Mucosa of descending colon (tissue), 3 donors: ENCODE measurements around the gene SLC12A7. TPM values are rescaled to one million over a fixed set of nuclear protein-coding genes. Genes with fewer than 3 reads are reported as not detected.

Experiments used
- ATAC-seq: fragments of 200-7000 bp; cut with Tn5 transposase; one replicate; pipeline ENCODE4 v1.9.1; 2020; ENCODE audit warnings: mild to moderate bottlenecking, moderate library complexity
- DNase-seq, 3 donors: peaks; one replicate each; pipeline ENCODE4 v3.0.0-alpha.2; 2020
- H3K36me3 ChIP-seq: fragments of 200-600 bp; one replicate; pipeline ENCODE4 v1.8.0; 2021; ENCODE audit warnings: low read depth, mild to moderate bottlenecking
- H3K4me1 ChIP-seq: fragments of 200-600 bp; one replicate; pipeline ENCODE4 v1.8.0; 2021; ENCODE audit warnings: low read depth, mild to moderate bottlenecking
- H3K4me3 ChIP-seq: fragments of 200-600 bp; one replicate; pipeline ENCODE4 v1.8.0; 2021; ENCODE audit warnings: mild to moderate bottlenecking
- H3K9me3 ChIP-seq: fragments of 200-600 bp; one replicate; pipeline ENCODE4 v1.8.0; 2021; ENCODE audit warnings: mild to moderate bottlenecking
- intact Hi-C, 2 donors: fragments of 100-400 bp; cut with DNase I in 1 of 2; cut with micrococcal nuclease in 1 of 2; formaldehyde crosslinking; loops; one replicate each; pipeline versions ENCODE4 v1.11.0 to v1.11.1; 2022; cut with DNase I, micrococcal nuclease
- total RNA-seq, 3 donors: library from RNA; stranded (reverse); fragmentation: NEBNext Ultra II Directional in 2 of 3; extraction: Animal tissue kit (Norgen Biotek cat#: 25700) in 2 of 3; gene quantifications; one replicate each; pipeline versions ENCODE4 v1.2.1 to v1.2.4, GENCODE V29; 2021 to 2023
- TF ChIP-seq, protein P1 (sequence below): fragments of 200-600 bp; IDR thresholded peaks from one replicate; pipeline ENCODE4 v1.8.0; 2022; ENCODE audit warnings: antibody characterized with exemption, mild to moderate bottlenecking
- donor health status: DM: no; HTN: no; CAD: no; lungs with moderate emphysema.
- donor health status: DM: no; HTN: no; CAD: no.
- donor health status: DM: no; HTN: yes; CAD: no.

The SLC12A7 gene
- total RNA-seq, 3 donors from 2014 or later: 80.5 to 97.4 (median 94.1) TPM

DNA sequence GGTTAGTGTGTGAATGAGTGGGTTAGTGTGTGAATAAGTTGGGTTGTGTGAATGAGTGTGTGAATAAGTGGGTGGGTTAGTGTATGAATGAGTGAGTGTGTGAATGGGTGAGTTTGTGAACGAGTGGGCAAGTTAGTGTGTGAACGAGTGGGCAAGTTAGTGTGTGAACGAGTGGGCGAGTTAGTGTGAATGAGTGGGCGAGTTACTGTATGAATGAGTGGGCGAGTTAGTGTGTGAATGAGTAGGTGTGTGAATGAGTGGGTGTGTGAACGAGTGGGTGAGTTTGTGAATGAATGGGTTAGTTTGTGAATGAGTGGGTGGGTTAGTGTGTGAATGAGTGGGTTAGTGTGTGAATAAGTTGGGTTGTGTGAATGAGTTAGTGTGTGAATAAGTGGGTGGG lies 68.5 kb downstream of the SLC12A7 start:
- ATAC-seq: no peak
- Histone ChIP-seq H3K36me3 (no peaks in the 10 kb centered on the region), H3K4me1 (no peaks in the 10 kb centered on the region), H3K4me3 (no peak overlapping the region), H3K9me3 (no peaks in the 10 kb centered on the region)
- TF ChIP-seq, protein P1, sequence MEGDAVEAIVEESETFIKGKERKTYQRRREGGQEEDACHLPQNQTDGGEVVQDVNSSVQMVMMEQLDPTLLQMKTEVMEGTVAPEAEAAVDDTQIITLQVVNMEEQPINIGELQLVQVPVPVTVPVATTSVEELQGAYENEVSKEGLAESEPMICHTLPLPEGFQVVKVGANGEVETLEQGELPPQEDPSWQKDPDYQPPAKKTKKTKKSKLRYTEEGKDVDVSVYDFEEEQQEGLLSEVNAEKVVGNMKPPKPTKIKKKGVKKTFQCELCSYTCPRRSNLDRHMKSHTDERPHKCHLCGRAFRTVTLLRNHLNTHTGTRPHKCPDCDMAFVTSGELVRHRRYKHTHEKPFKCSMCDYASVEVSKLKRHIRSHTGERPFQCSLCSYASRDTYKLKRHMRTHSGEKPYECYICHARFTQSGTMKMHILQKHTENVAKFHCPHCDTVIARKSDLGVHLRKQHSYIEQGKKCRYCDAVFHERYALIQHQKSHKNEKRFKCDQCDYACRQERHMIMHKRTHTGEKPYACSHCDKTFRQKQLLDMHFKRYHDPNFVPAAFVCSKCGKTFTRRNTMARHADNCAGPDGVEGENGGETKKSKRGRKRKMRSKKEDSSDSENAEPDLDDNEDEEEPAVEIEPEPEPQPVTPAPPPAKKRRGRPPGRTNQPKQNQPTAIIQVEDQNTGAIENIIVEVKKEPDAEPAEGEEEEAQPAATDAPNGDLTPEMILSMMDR: no peak
- DNase-seq: no peak
- intact Hi-C loops: no loop called here

DNA sequence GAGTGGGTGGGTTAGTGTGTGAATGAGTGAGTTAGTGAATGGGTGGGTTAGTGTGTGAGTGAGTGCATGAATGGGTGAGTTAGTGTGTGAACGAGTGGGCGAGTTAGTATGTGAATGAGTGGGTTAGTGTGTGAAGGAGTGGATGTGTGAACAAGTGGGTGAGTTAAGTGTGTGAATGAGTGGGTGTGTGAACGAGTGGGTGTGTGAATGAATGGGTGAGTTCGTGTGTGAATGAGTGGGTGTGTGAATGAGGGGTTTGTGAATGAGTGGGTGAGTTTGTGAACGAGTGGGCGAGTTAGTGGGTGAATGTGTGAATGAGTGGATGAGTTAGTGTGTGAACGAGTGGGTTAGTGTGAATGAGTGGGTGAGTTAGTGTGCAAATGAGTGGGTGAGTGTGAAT lies 69.2 kb downstream of the SLC12A7 start:
- H3K36me3 ChIP-seq: no peaks in the 10 kb centered on the region
- no peak overlapping the region for H3K4me3 ChIP-seq
- DNase-seq (no peak), ATAC-seq (no peak)
- TF ChIP-seq, protein P1: no peak
- H3K4me1 ChIP-seq: no peaks in the 10 kb centered on the region
- H3K9me3 ChIP-seq: no peaks in the 10 kb centered on the region
- intact Hi-C loops: no loop called here

DNA sequence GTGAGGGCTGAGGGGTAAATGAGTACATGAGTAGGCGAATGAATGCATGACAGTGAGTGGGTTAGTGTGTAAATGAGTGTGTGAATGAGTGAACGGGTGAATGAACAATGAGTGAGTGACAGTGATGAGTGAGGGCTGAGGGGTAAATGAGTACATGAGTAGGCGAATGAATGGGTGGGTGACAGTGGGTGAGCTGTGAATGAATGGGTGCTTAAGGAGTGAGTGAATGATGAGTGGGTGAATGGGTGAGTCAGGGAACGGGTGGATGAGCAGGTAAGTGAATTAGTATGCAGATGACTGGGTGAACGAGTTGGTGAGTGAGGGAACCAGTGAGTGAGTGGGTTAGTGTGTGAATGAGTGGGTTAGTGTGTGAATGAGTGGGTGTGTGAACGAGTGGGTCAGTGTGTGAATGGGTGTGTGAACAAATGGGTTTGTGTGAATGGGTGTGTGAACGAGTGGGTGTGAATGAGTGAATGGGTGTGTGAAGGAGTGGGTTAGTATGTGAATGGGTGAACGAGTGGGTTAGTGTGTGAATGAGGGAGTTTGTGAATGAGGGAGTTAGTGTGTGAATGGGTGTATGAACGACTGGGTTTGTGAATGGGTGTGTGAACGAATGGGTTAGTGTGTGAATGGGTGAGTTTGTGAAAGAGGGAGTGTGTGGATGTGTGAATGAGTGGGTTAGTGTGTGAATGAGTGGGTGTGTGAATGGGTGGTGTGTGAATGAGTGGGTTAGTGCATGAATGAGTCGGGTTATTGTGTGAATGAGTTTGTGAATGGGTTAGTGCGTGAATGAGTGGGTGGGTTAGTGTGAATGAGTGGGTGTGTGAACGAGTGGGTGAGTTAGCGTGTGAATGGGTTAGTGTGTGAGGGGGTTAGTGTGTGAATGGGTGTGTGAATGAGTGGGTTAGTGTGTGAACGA lies 70.4 kb downstream of the SLC12A7 start:
- TF ChIP-seq, protein P1: no peak
- H3K4me3 ChIP-seq: no peak overlapping the region
- DNase-seq (no peak), ATAC-seq (no peak)
- no peaks in the 10 kb centered on the region for H3K4me1 ChIP-seq
- no peaks in the 10 kb centered on the region for H3K36me3 ChIP-seq
- H3K9me3 ChIP-seq: no peaks in the 10 kb centered on the region
- intact Hi-C loops: no loop called here

DNA sequence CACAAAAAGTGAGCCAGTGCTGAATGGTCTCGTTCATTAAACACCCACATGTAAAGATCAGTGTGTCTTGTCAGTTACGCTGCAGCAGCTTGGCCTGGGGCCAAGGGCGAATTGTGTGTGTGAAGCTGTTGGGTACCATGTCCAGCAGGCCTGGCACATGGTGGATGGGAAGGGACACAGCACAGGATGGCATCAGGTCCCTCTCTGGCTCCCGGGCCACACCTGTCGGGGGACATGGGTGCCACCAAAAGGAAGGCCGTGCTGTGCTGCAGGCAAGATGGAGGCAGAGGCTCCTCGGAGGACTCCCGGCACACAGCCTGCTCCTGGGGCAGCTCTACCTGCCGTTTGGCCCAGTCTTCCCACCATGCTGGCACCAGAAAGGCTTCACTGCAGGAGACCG lies 71.3 kb downstream of the SLC12A7 start:
- DNase-seq (no peak), ATAC-seq (no peak)
- TF ChIP-seq, protein P1: no peak
- H3K4me3 ChIP-seq: no peak overlapping the region
- no peaks in the 10 kb centered on the region for H3K4me1 ChIP-seq
- intact Hi-C loops: no loop called here
- H3K36me3 ChIP-seq: no peaks in the 10 kb centered on the region
- no peaks in the 10 kb centered on the region for H3K9me3 ChIP-seq

DNA sequence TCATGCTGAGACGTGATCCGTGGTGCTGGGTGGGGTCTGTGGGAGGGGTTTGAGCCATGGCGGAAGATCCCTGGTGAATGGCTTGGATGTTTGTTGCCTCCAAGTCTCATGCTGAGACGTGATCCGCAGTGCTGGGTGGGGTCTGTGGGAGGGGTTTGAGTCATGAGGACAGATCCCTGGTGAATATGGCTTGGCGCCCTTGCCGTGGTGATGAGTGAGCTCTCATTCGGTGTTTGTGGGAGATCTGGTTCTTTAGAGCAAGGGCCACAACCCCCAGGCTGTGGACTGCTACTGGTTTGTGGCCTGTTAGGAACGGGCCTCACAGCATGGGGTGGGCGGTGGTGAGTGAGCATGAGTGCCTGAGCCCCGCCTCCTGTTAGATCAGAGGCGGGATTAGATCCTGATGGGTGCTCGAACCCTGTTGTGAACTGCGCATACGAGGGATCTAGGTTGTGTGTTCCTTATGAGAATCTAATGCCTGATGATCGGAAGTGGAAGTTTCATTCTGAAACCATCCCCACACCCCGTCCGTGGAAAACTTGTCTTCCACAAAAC lies 72.1 kb downstream of the SLC12A7 start:
- intact Hi-C loops: no loop called here
- TF ChIP-seq, protein P1: no peak

More for the DNA sequence above, 72.1 kb downstream of the SLC12A7 start:
- Histone ChIP-seq H3K9me3 (no peaks in the 10 kb centered on the region), H3K36me3 (no peaks in the 10 kb centered on the region), H3K4me3 (no peak overlapping the region), H3K4me1 (no peaks in the 10 kb centered on the region)
- no peak for DNase-seq
- ATAC-seq: no peak
